Stimulated activated naive CD8-positive, alpha-beta T cell treated with anti-CD3 and anti-CD28 coated beads, Interleukin-15, Interleukin-2, amounts not matched to agents 100 ng/mL and 50 ng/mL, for 24 hours (primary cell): ENCODE measurements around the gene MTM1.
A peak's percentile ranks its signal among the peaks of the same experiment; 100 is the strongest.

Experiments used
- H3K27ac Mint-ChIP-seq: one replicate; pipeline ENCODE4 v1.8.0; 2021; ENCODE audit warnings: mild to moderate bottlenecking, mixed read lengths
- H3K27me3 Mint-ChIP-seq: one replicate; pipeline ENCODE4 v1.8.0; 2021; ENCODE audit warnings: mixed read lengths
- H3K36me3 Mint-ChIP-seq: one replicate; pipeline ENCODE4 v1.8.0; 2021; ENCODE audit warnings: low read depth, mixed read lengths
- H3K4me1 Mint-ChIP-seq: one replicate; pipeline ENCODE4 v1.8.0; 2021; ENCODE audit warnings: low read depth, mixed read lengths
- H3K4me3 Mint-ChIP-seq: one replicate; pipeline ENCODE4 v1.8.0; 2021; ENCODE audit warnings: mild to moderate bottlenecking, mixed read lengths
- H3K9me3 Mint-ChIP-seq: one replicate; pipeline ENCODE4 v1.8.0; 2021; ENCODE audit warnings: mixed read lengths

The MTM1 gene

DNA sequence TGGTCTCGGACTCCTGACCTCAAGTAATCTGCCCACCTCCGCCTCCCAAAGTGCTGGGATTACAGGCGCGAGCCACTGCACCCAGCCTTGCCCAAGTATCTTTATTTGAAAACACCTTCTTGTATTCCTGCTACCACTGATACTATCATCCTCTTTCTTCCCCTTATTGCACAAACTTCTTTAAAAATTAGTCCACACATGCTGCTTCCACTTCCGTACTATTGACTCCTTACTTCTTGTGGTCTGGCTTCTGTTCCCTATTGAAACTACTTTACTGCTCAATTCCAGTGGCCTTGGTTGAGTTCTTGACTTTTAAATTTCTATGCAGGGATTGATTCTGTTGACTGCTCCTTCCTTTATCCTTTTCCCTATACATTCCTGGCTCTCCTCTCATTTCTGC is 38.8 kb downstream of the MTM1 start:
- H3K27ac Mint-ChIP-seq: no peak overlapping the region
- H3K9me3 Mint-ChIP-seq: no peaks in the 10 kb centered on the region
- H3K36me3 Mint-ChIP-seq: peaks cover 23% of the 10 kb centered on the region
- H3K27me3 Mint-ChIP-seq: no peaks in the 10 kb centered on the region
- no peaks in the 10 kb centered on the region for H3K4me1 Mint-ChIP-seq
- H3K4me3 Mint-ChIP-seq: no peak overlapping the region

- no peak overlapping the region for H3K27ac Mint-ChIP-seq
- no peaks in the 10 kb centered on the region for H3K4me1 Mint-ChIP-seq
- no peaks in the 10 kb centered on the region for H3K9me3 Mint-ChIP-seq
- no peak overlapping the region for H3K4me3 Mint-ChIP-seq
- peaks cover 18% of the 10 kb centered on the region for H3K36me3 Mint-ChIP-seq
- H3K27me3 Mint-ChIP-seq: no peaks in the 10 kb centered on the region
Observed at GRCh38 chrX:150610043-150610442, 41.6 kb downstream of the MTM1 start.

- H3K4me3 Mint-ChIP-seq: no peak overlapping the region
- no peaks in the 10 kb centered on the region for H3K4me1 Mint-ChIP-seq
- no peak overlapping the region for H3K27ac Mint-ChIP-seq
- H3K36me3 Mint-ChIP-seq: peaks cover 18% of the 10 kb centered on the region
- H3K9me3 Mint-ChIP-seq: no peaks in the 10 kb centered on the region
- H3K27me3 Mint-ChIP-seq: no peaks in the 10 kb centered on the region
Observed at GRCh38 chrX:150610446-150610845, 42.0 kb downstream of the MTM1 start.

GRCh38 chrX:150615356-150615755 is 46.9 kb downstream of the MTM1 start:
- peaks cover 21% of the 10 kb centered on the region for H3K36me3 Mint-ChIP-seq

GRCh38 chrX:150616179-150616862 is 47.9 kb downstream of the MTM1 start:
- Mint-ChIP-seq H3K36me3 (peaks cover 27% of the 10 kb centered on the region), H3K27me3 (no peaks in the 10 kb centered on the region)

More at GRCh38 chrX:150615356-150615755, 46.9 kb downstream of the MTM1 start:
- H3K4me1 Mint-ChIP-seq: no peaks in the 10 kb centered on the region
- no peaks in the 10 kb centered on the region for H3K9me3 Mint-ChIP-seq
- H3K27me3 Mint-ChIP-seq: no peaks in the 10 kb centered on the region
- no peak overlapping the region for H3K4me3 Mint-ChIP-seq
- no peak overlapping the region for H3K27ac Mint-ChIP-seq

GRCh38 chrX:150616863-150617198 is 48.4 kb downstream of the MTM1 start:
- Mint-ChIP-seq H3K4me3 (no peak overlapping the region), H3K27me3 (no peaks in the 10 kb centered on the region), H3K9me3 (no peaks in the 10 kb centered on the region), H3K36me3 (peaks cover 32% of the 10 kb centered on the region), H3K27ac (no peak overlapping the region), H3K4me1 (peaks cover 5% of the 10 kb centered on the region)

More at GRCh38 chrX:150616179-150616862, 47.9 kb downstream of the MTM1 start:
- Mint-ChIP-seq H3K9me3 (no peaks in the 10 kb centered on the region), H3K4me3 (no peak overlapping the region), H3K27ac (no peak overlapping the region), H3K4me1 (no peaks in the 10 kb centered on the region)

DNA sequence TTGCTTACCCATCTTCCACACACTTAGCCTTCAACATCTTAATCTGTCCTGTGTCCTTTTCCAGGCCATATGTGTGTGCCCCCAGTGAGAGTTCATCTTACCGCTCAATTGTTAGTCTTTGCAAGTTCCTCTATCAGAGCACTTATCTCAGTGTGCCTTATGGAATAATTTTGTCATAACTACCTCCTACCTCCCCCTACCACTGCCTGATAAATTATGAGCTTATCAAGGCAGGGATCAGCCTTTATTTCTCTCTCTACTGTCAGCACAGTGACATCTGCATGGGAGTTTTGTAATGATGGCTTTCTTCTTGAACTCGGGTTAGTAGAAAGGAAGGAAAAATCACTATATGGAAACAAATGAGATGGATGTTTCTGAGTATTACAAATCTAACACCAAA is 53.2 kb downstream of the MTM1 start:
- H3K4me1 Mint-ChIP-seq: peaks cover 14% of the 10 kb centered on the region
- H3K36me3 Mint-ChIP-seq: peaks cover 31% of the 10 kb centered on the region
- peak overlapping the region; percentile 61 for H3K27ac Mint-ChIP-seq

GRCh38 chrX:150623583-150623982 is 55.2 kb downstream of the MTM1 start:
- H3K36me3 Mint-ChIP-seq: peaks cover 32% of the 10 kb centered on the region
- H3K27me3 Mint-ChIP-seq: no peaks in the 10 kb centered on the region
- no peaks in the 10 kb centered on the region for H3K9me3 Mint-ChIP-seq
- peaks cover 14% of the 10 kb centered on the region for H3K4me1 Mint-ChIP-seq
- H3K4me3 Mint-ChIP-seq: no peak overlapping the region
- no peak overlapping the region for H3K27ac Mint-ChIP-seq

More for the DNA sequence above, 53.2 kb downstream of the MTM1 start:
- H3K4me3 Mint-ChIP-seq: no peak overlapping the region
- no peaks in the 10 kb centered on the region for H3K9me3 Mint-ChIP-seq
- H3K27me3 Mint-ChIP-seq: no peaks in the 10 kb centered on the region

GRCh38 chrX:150625097-150625496 is 56.7 kb downstream of the MTM1 start:
- no peak overlapping the region for H3K4me3 Mint-ChIP-seq

DNA sequence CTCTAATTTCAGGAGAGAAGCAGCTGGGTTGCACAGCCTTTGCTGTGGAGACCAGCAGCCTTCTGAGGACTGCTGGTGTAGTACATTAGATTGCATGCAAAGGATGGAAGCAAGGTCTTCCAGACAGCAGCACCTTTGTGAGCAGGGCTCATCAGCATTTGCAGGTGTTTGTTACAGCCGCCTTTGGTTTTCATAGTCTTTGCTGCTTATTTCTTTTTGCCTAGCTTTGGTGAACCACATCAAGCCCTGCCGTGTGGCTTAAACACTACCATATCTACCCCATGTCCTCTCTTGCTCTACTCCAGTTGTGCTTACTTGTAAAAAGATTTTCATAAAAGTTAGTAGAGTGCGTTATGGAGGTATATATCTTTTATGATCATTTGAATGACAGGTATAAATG is 57.5 kb downstream of the MTM1 start:
- H3K36me3 Mint-ChIP-seq: peaks cover 35% of the 10 kb centered on the region
- H3K4me3 Mint-ChIP-seq: no peak overlapping the region
- no peak overlapping the region for H3K27ac Mint-ChIP-seq
- peaks cover 14% of the 10 kb centered on the region for H3K4me1 Mint-ChIP-seq
- H3K9me3 Mint-ChIP-seq: no peaks in the 10 kb centered on the region
- H3K27me3 Mint-ChIP-seq: no peaks in the 10 kb centered on the region

More at GRCh38 chrX:150625097-150625496, 56.7 kb downstream of the MTM1 start:
- no peak overlapping the region for H3K27ac Mint-ChIP-seq
- no peaks in the 10 kb centered on the region for H3K9me3 Mint-ChIP-seq
- H3K27me3 Mint-ChIP-seq: no peaks in the 10 kb centered on the region
- H3K36me3 Mint-ChIP-seq: peaks cover 38% of the 10 kb centered on the region
- H3K4me1 Mint-ChIP-seq: peaks cover 14% of the 10 kb centered on the region

GRCh38 chrX:150627957-150628356 is 59.5 kb downstream of the MTM1 start:
- Mint-ChIP-seq H3K27me3 (no peaks in the 10 kb centered on the region), H3K9me3 (no peaks in the 10 kb centered on the region), H3K36me3 (peaks cover 26% of the 10 kb centered on the region), H3K4me1 (peaks cover 4% of the 10 kb centered on the region), H3K27ac (no peak overlapping the region), H3K4me3 (no peak overlapping the region)

GRCh38 chrX:150635952-150636351 is 67.5 kb downstream of the MTM1 start:
- Mint-ChIP-seq H3K4me3 (no peak overlapping the region), H3K27me3 (no peaks in the 10 kb centered on the region), H3K36me3 (peaks cover 9% of the 10 kb centered on the region)

DNA sequence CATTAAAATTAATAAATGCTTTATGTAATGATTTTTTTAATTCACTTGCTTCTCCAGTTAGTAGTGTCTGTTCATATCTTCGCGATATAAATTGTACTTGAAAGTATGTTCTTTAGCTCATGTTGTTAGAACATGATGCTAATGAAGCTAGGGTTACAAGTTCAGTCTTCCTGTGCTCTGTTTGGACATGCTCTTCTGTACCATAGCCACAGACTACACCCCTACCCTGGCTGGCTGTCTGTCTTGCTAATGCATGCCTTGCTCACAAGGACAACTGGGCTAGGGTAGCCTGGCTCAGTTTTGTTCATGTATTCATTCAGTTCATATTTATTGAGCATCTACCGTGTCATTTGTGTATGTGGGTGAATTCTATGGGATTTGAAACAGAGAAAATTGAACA is 74.0 kb downstream of the MTM1 start:
- no peaks in the 10 kb centered on the region for H3K9me3 Mint-ChIP-seq
- no peak overlapping the region for H3K27ac Mint-ChIP-seq
- H3K4me3 Mint-ChIP-seq: no peak overlapping the region
- peaks cover 9% of the 10 kb centered on the region for H3K36me3 Mint-ChIP-seq
- no peaks in the 10 kb centered on the region for H3K27me3 Mint-ChIP-seq
- no peaks in the 10 kb centered on the region for H3K4me1 Mint-ChIP-seq

More at GRCh38 chrX:150635952-150636351, 67.5 kb downstream of the MTM1 start:
- Mint-ChIP-seq H3K4me1 (peaks cover 14% of the 10 kb centered on the region), H3K9me3 (no peaks in the 10 kb centered on the region), H3K27ac (peak overlapping the region; percentile 76)

DNA sequence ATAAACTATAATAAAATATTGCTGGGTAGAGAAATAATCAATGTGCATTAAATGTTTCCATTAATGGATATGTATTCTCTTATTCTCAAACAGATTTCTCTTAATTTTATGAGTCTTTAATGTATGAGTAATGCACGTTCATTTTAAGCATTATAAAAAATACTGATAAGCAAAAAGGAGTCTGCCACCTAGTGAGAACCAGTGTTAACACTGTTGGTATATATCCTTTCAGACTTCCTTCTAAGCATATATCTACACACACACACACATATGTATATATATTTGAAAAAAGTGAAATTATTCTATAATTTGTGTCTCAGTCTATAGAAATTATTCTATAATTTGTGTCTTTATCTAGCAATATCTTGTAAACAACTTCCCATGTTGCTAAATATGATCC is 74.8 kb downstream of the MTM1 start:
- Mint-ChIP-seq H3K4me3 (no peak overlapping the region), H3K9me3 (no peaks in the 10 kb centered on the region), H3K36me3 (peaks cover 9% of the 10 kb centered on the region), H3K27ac (no peak overlapping the region), H3K27me3 (no peaks in the 10 kb centered on the region), H3K4me1 (no peaks in the 10 kb centered on the region)

DNA sequence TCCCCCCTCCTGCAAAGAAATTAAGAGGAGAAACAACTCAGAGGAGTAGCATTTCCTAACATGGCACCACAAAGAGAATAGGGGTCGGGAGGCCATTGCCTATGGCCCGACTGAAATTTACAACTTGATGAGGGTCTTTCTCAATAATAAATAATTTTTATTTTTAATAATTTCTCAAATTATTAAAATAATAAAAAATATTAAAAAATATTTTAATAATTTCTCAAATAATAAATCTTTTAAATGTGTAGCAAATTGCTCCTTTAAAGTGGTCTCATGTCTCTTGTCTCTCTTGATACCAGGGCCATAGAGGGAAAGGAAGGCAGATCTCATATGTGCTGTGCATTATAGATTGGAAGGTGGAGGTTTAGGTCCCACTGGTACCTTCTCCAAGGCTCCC is 75.5 kb downstream of the MTM1 start:
- Mint-ChIP-seq H3K9me3 (no peaks in the 10 kb centered on the region), H3K27ac (no peak overlapping the region), H3K4me1 (no peaks in the 10 kb centered on the region), H3K36me3 (peaks cover 5% of the 10 kb centered on the region), H3K27me3 (no peaks in the 10 kb centered on the region), H3K4me3 (no peak overlapping the region)

GRCh38 chrX:150644422-150644821 is 76.0 kb downstream of the MTM1 start:
- Mint-ChIP-seq H3K9me3 (no peaks in the 10 kb centered on the region), H3K27me3 (no peaks in the 10 kb centered on the region), H3K4me3 (no peak overlapping the region), H3K27ac (no peak overlapping the region), H3K36me3 (peaks cover 10% of the 10 kb centered on the region), H3K4me1 (peaks cover 4% of the 10 kb centered on the region)
